Endothelial cell of umbilical vein (primary cell): Measurements from ENCODE around the gene FCF1. TPM values are rescaled to one million over a fixed set of nuclear protein-coding genes. Genes with fewer than 3 reads are reported as not detected.

Source experiments
- BruUV-seq: library from RNA; stranded (reverse); fragments of 400-500 nt; replicated peaks from 2 replicates; lab custom pipeline; 2021; lab: Mats Ljungman, UMichigan
- CTCF ChIA-PET: fragments of 300-600, 350-600 bp; sonication (Branson Sonifier 250); formaldehyde crosslinking; loops from one replicate; lab custom pipeline; 2021; ENCODE audit warnings: antibody characterized with exemption, inconsistent platforms; lab: Charles Lee
- POLR2A ChIA-PET: fragments of 300-600, 350-600 bp; sonication (Branson Sonifier 250); formaldehyde crosslinking; loops from one replicate; lab custom pipeline; 2021; ENCODE audit warnings: antibody characterized with exemption, inconsistent platforms; lab: Charles Lee
- DNase-seq: peaks from one replicate; pipeline ENCODE4 v3.0.0-alpha.2; 2011; ENCODE audit warnings: low read depth, low spot score
- FAIRE-seq: peaks from 2 replicates; lab custom pipeline; 2011; peaks lifted over from hg19 to GRCh38; lab: Jason Lieb, UNC
- H2AFZ ChIP-seq: 2 replicates; pipeline ENCODE4 v1.6.0; 2012; ENCODE audit warnings: low read depth, low read length, control low read depth, inconsistent platforms
- H3K27ac ChIP-seq: 2 replicates; pipeline ENCODE4 v1.5.1; 2011; ENCODE audit warnings: low read depth, mild to moderate bottlenecking, control low read depth, low read length, moderate library complexity; ENCODE audit not compliant: insufficient read depth
- H3K27me3 ChIP-seq, 2 experiments: 2 replicates each; pipeline versions ENCODE4 v1.6.0 to v1.6.1; 2011; ENCODE audit warnings: low read length in 2 of 2, mixed read lengths in 1 of 2; ENCODE audit not compliant: control insufficient read depth in 2 of 2, insufficient read depth in 2 of 2
- H3K36me3 ChIP-seq, 2 experiments: 2 replicates in 1 of 2; 3 replicates in 1 of 2; pipeline ENCODE4 v1.5.1; 2011; ENCODE audit warnings: low read length in 2 of 2, mild to moderate bottlenecking in 1 of 2, moderate library complexity in 1 of 2; ENCODE audit not compliant: control insufficient read depth in 2 of 2, insufficient read depth in 2 of 2; ENCODE audit errors: extremely low read depth in 1 of 2
- H3K4me1 ChIP-seq: 3 replicates; pipeline ENCODE4 v1.5.1; 2011; ENCODE audit warnings: mild to moderate bottlenecking, low read length; ENCODE audit not compliant: control insufficient read depth, insufficient read depth; ENCODE audit errors: extremely low read depth
- H3K4me2 ChIP-seq: 2 replicates; pipeline ENCODE4 v1.6.1; 2011; ENCODE audit warnings: low read length, control low read depth, mixed read lengths; ENCODE audit not compliant: insufficient read depth
- H3K4me3 ChIP-seq, 3 experiments: fragments of 200-600 bp in 1 of 3; sonication (generic), shearing (Covaris generic) in 1 of 3; replicated peaks in 1 of 3; 2 replicates each; pipeline ENCODE4 v1.5.1; 2011 to 2016; ENCODE audit warnings: control low read depth in 3 of 3, low read length in 3 of 3, mild to moderate bottlenecking in 2 of 3, inconsistent platforms in 1 of 3, low read depth in 1 of 3, moderate library complexity in 1 of 3; ENCODE audit not compliant: insufficient read depth in 1 of 3
- H3K79me2 ChIP-seq: 2 replicates; pipeline ENCODE4 v1.6.0; 2012; ENCODE audit warnings: low read length, inconsistent platforms; ENCODE audit not compliant: control insufficient read depth, insufficient read depth
- H3K9ac ChIP-seq: replicated peaks from 2 replicates; pipeline ENCODE3; 2011; ENCODE audit warnings: low read length, control low read depth; ENCODE audit not compliant: insufficient read depth; ENCODE audit errors: extremely low read depth
- H3K9me1 ChIP-seq: replicated peaks from 3 replicates; pipeline ENCODE4 v1.6.0; 2011; ENCODE audit warnings: mild to moderate bottlenecking, low read length; ENCODE audit not compliant: control insufficient read depth, insufficient read depth; ENCODE audit errors: extremely low read depth
- H3K9me3 ChIP-seq: replicated peaks from 2 replicates; pipeline ENCODE4 v1.5.1; 2012; ENCODE audit warnings: low read length, inconsistent platforms; ENCODE audit not compliant: control insufficient read depth, insufficient read depth
- H4K20me1 ChIP-seq: replicated peaks from 2 replicates; pipeline ENCODE3; 2011; ENCODE audit warnings: mild to moderate bottlenecking, low read length; ENCODE audit not compliant: control insufficient read depth, insufficient read depth; ENCODE audit errors: extremely low read depth
- EZH2 ChIP-seq: IDR thresholded peaks from 2 replicates; pipeline ENCODE4 v1.6.1; 2012; ENCODE audit warnings: borderline replicate concordance, low read depth, mild to moderate bottlenecking, moderate library complexity, low read length, inconsistent platforms; ENCODE audit not compliant: severe bottlenecking
- FOS ChIP-seq: IDR thresholded peaks from 2 replicates; pipeline ENCODE4 v1.6.1; 2011; ENCODE audit warnings: mild to moderate bottlenecking, low read length, moderate library complexity, borderline replicate concordance; ENCODE audit not compliant: insufficient read depth
- GATA2 ChIP-seq: IDR thresholded peaks from 2 replicates; pipeline ENCODE4 v1.7.0; 2011; ENCODE audit warnings: low read depth, mild to moderate bottlenecking, moderate library complexity, mixed read lengths, low read length; ENCODE audit not compliant: insufficient read length, insufficient read depth
- JUN ChIP-seq: IDR thresholded peaks from 2 replicates; pipeline ENCODE4 v1.6.1; 2011; ENCODE audit warnings: borderline replicate concordance, low read depth; ENCODE audit not compliant: insufficient read length, insufficient read depth
- MYC ChIP-seq: IDR thresholded peaks from one replicate; pipeline ENCODE4 v1.6.1; 2011; ENCODE audit warnings: mild to moderate bottlenecking, low read depth, low read length
- POLR2A ChIP-seq: IDR thresholded peaks from 2 replicates; pipeline ENCODE4 v1.6.1; 2012; ENCODE audit warnings: low read depth, mild to moderate bottlenecking, control low read depth, low read length
- POLR2AphosphoS5 ChIP-seq: IDR thresholded peaks from 2 replicates; pipeline ENCODE4 v1.6.1; 2012; ENCODE audit warnings: low read depth, mild to moderate bottlenecking, control low read depth, low read length, moderate library complexity; ENCODE audit not compliant: insufficient read depth
- dilution Hi-C: fragments of 300-500 bp; cut with MboI; formaldehyde crosslinking; loops from one replicate; pipeline ENCODE4 v1.15.0; 2019; ENCODE audit warnings: low sequenced_read_pairs; ENCODE audit not compliant: extremely low pct_ligation_motif_present
- intact Hi-C: fragments of 100-400 bp; cut with micrococcal nuclease; formaldehyde crosslinking; loops from one replicate; pipeline ENCODE4 v1.10.0; 2022
- polyA plus RNA-seq, 4 experiments: library from polyadenylated mRNA; depleted of rRNA in 3 of 4; stranded (reverse) in 3 of 4; unstranded in 1 of 4; fragments of >200 nt; gene quantifications; 2 replicates each; pipeline versions ENCODE4 v1.2.1 to v1.2.3, GENCODE V29; 2011 to 2012; ENCODE audit warnings: missing spikeins in 1 of 4
- total RNA-seq: library from RNA; stranded (reverse); gene quantifications from 2 replicates; pipeline ENCODE4 v1.2.3, GENCODE V29; 2021
- TF ChIP-seq, protein P1 (sequence below): IDR thresholded peaks from 2 replicates; pipeline ENCODE4 v1.6.1; 2011; ENCODE audit not compliant: insufficient read depth, insufficient read length
- TF ChIP-seq, protein P2 (sequence below), 2 donors: IDR thresholded peaks; 1 replicate in 1 of 2; 2 replicates in 1 of 2; pipeline ENCODE4 v1.5.1; 2011; ENCODE audit warnings: low read length in 2 of 2, mild to moderate bottlenecking in 2 of 2, moderate library complexity in 2 of 2, control low read depth in 1 of 2, inconsistent platforms in 1 of 2, low read depth in 1 of 2; ENCODE audit not compliant: insufficient read depth in 1 of 2; ENCODE audit errors: extremely low read depth in 1 of 2

Gene FCF1
- total and polyA plus RNA-seq, 2 donors (not counting 3 experiments of a cell fraction or from before 2014, with no cell fraction given) = 26.2 to 58.2 TPM

- Histone ChIP-seq H3K36me3 (peaks cover 6 to 10% of the 10 kb centered on the region in 2 experiments), H3K9me3 (no peaks in the 10 kb centered on the region), H3K27me3 (no peaks in the 10 kb centered on the region), H3K4me2 (no peak overlapping the region), H3K9me1 (no peaks in the 10 kb centered on the region), H3K9ac (no peak overlapping the region), H3K27ac (no peak overlapping the region), H4K20me1 (no peaks in the 10 kb centered on the region), H2AFZ (no peak overlapping the region), H3K4me1 (peaks cover 6% of the 10 kb centered on the region), H3K79me2 (no peaks in the 10 kb centered on the region), H3K4me3 (no peak overlapping the region)
- DNase-seq (peak; percentile 56), FAIRE-seq (peak; percentile 18)
- no TSS peak for BruUV-seq
- intact Hi-C loops = no loop called here
- POLR2A ChIA-PET = no interaction called here
- CTCF ChIA-PET = interaction anchor here (1.0 to 2.8 kb wide), 4 partner anchors 23 to 74 kb away, joined by 3 to 10 read pairs (median 5); partner anchors contain the start of gene LTBP2
- dilution Hi-C loops = no loop called here
- no peak for TF ChIP-seq EZH2
- no peak for TF ChIP-seq JUN
- no peak for TF ChIP-seq MYC
- TF ChIP-seq FOS = no peak
- TF ChIP-seq, protein P1, sequence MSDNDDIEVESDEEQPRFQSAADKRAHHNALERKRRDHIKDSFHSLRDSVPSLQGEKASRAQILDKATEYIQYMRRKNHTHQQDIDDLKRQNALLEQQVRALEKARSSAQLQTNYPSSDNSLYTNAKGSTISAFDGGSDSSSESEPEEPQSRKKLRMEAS = no peak
- TF ChIP-seq GATA2 = no peak
- TF ChIP-seq POLR2A = no peak
- TF ChIP-seq, protein P2, sequence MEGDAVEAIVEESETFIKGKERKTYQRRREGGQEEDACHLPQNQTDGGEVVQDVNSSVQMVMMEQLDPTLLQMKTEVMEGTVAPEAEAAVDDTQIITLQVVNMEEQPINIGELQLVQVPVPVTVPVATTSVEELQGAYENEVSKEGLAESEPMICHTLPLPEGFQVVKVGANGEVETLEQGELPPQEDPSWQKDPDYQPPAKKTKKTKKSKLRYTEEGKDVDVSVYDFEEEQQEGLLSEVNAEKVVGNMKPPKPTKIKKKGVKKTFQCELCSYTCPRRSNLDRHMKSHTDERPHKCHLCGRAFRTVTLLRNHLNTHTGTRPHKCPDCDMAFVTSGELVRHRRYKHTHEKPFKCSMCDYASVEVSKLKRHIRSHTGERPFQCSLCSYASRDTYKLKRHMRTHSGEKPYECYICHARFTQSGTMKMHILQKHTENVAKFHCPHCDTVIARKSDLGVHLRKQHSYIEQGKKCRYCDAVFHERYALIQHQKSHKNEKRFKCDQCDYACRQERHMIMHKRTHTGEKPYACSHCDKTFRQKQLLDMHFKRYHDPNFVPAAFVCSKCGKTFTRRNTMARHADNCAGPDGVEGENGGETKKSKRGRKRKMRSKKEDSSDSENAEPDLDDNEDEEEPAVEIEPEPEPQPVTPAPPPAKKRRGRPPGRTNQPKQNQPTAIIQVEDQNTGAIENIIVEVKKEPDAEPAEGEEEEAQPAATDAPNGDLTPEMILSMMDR (IDR thresholded peaks at IDR 0.05; ENCODE audit: extremely low read depth in 1 of 2, insufficient read depth in 1 of 2, low read depth in 1 of 2, low read length in 2 of 2) = no peak
- no peak for TF ChIP-seq POLR2AphosphoS5
Measured at GRCh38 chr14:74683406-74683805, 29.5 kb upstream of the FCF1 start.
